CD4-positive, CD25-positive, alpha-beta regulatory T cell (primary cell): ENCODE measurements around the gene EEIG1. TPM values are rescaled to one million over a fixed set of nuclear protein-coding genes. Genes with fewer than 3 reads are reported as not detected.

ENCODE experiments used
- ATAC-seq, 2 donors: fragments of 150-1000 bp; cut with Tn5 transposase; one replicate each; pipeline ENCODE4 v1.10.0; 2021; ENCODE audit warnings: low read depth in 2 of 2, moderate number of reproducible peaks in 2 of 2, moderate library complexity in 1 of 2
- DNase-seq, 3 donors: peaks; one replicate each; pipeline versions ENCODE4 v3.0.0 to v3.0.0-alpha.2; 2012 to 2022; ENCODE audit warnings: mixed read lengths in 1 of 3
- H3K27ac ChIP-seq: one replicate; pipeline ENCODE4 v1.7.0; 2013; ENCODE audit warnings: mild to moderate bottlenecking, low read length; ENCODE audit not compliant: insufficient read depth, poor library complexity, severe bottlenecking
- H3K27me3 ChIP-seq: one replicate; pipeline ENCODE4 v1.7.0; 2013; ENCODE audit warnings: low read length; ENCODE audit not compliant: control insufficient read depth, insufficient read depth
- H3K36me3 ChIP-seq: one replicate; pipeline ENCODE4 v1.7.0; 2013; ENCODE audit warnings: mild to moderate bottlenecking, low read length, moderate library complexity; ENCODE audit not compliant: control insufficient read depth, insufficient read depth
- H3K4me1 ChIP-seq: 2 replicates; pipeline ENCODE4 v1.7.0; 2013; ENCODE audit warnings: mild to moderate bottlenecking, low read length; ENCODE audit not compliant: insufficient read depth, control insufficient read depth, poor library complexity, severe bottlenecking
- H3K4me3 ChIP-seq: one replicate; pipeline ENCODE4 v1.7.0; 2013; ENCODE audit warnings: low read depth, mild to moderate bottlenecking, low read length, moderate library complexity
- H3K9me3 ChIP-seq, 2 experiments: 1 replicate in 1 of 2; 2 replicates in 1 of 2; pipeline ENCODE4 v1.7.0; 2013; ENCODE audit warnings: low read length in 2 of 2, mild to moderate bottlenecking in 1 of 2, moderate library complexity in 1 of 2; ENCODE audit not compliant: control insufficient read depth in 2 of 2
- H3K27ac Mint-ChIP-seq, 3 donors: one replicate each; pipeline ENCODE4 v1.8.0; 2020 to 2022; ENCODE audit warnings: mild to moderate bottlenecking in 3 of 3, mixed read lengths in 3 of 3, moderate library complexity in 2 of 3
- H3K27me3 Mint-ChIP-seq: one replicate; pipeline ENCODE4 v1.8.0; 2022; ENCODE audit warnings: mild to moderate bottlenecking, mixed read lengths
- H3K36me3 Mint-ChIP-seq: one replicate; pipeline ENCODE4 v1.8.0; 2020; ENCODE audit warnings: mixed read lengths
- H3K4me1 Mint-ChIP-seq, 4 donors: one replicate each; pipeline ENCODE4 v1.8.0; 2020 to 2022; ENCODE audit warnings: mixed read lengths in 4 of 4, mild to moderate bottlenecking in 1 of 4
- H3K4me3 Mint-ChIP-seq, 4 donors: one replicate each; pipeline ENCODE4 v1.8.0; 2020 to 2022; ENCODE audit warnings: mild to moderate bottlenecking in 4 of 4, mixed read lengths in 4 of 4, moderate library complexity in 3 of 4
- H3K9me3 Mint-ChIP-seq, 7 donors: one replicate each; pipeline ENCODE4 v1.8.0; 2020 to 2022; ENCODE audit warnings: mixed read lengths in 7 of 7, mild to moderate bottlenecking in 3 of 7, moderate library complexity in 2 of 7
- polyA plus RNA-seq, 4 donors: library from polyadenylated mRNA; unstranded; fragments of 300-500 nt; fragmentation: Illumina TruSeq; gene quantifications; one replicate each; pipeline ENCODE4 v1.2.3, GENCODE V29; 2021
- total RNA-seq: library from RNA; stranded (reverse); gene quantifications from one replicate; pipeline ENCODE4 v1.2.3, GENCODE V29; 2022

Gene EEIG1
- total and polyA plus RNA-seq, 5 donors from 2014 or later = 140 to 402 (median 177) TPM

GRCh38 chr9:127985011-127985410 is 4.2 kb upstream of the EEIG1 start:
- DNase-seq = no peak
- H3K27ac ChIP-seq = no peak overlapping the region
- Mint-ChIP-seq H3K36me3 (no peaks in the 10 kb centered on the region), H3K4me3 (peak overlapping the region in 1 of 4 donors; percentile 24), H3K27ac (peak overlapping the region in 2 of 3 donors; percentile 88 to 93), H3K4me1 (peaks cover 5 to 50% (median 24%) of the 10 kb centered on the region in 4 donors), H3K27me3 (no peaks in the 10 kb centered on the region), H3K9me3 (no peaks in the 10 kb centered on the region)
- ATAC-seq = no peak
- peaks cover 26% of the 10 kb centered on the region for H3K4me1 ChIP-seq
- no peaks in the 10 kb centered on the region for H3K9me3 ChIP-seq
- H3K27me3 ChIP-seq = no peaks in the 10 kb centered on the region
- H3K4me3 ChIP-seq = no peak overlapping the region
- H3K36me3 ChIP-seq = no peaks in the 10 kb centered on the region

DNA sequence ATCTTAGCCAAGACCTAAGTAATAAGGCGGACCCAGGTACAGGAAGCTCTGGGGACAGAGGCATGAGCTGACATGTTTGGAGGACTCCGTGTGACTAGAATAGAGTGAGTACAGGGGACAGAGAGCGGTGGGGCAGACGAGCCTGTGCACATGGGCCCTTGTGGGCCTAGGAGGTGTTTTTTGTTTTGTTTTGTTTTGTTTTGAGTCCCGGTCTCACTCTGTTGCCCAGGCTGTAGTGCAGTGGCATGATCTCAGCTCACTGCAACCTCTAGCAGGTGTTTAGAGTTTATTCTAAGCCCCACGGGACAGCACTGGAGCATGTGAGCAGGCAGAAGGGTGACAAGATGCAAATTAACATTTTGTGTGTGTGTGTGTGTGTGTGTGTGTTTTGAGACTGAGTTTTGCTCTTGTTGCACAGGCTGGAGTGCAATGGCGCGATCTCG is 3.1 kb upstream of the EEIG1 start:
- peak overlapping the region; percentile 77 to 88 (median 82) for H3K27ac Mint-ChIP-seq
- H3K27me3 ChIP-seq = no peaks in the 10 kb centered on the region
- H3K4me3 ChIP-seq = no peak overlapping the region
- DNase-seq (peak in 1 of 3 donors; percentile 43), ATAC-seq (no peak)
- no peaks in the 10 kb centered on the region for H3K36me3 ChIP-seq
- no peaks in the 10 kb centered on the region for H3K27me3 Mint-ChIP-seq
- H3K9me3 ChIP-seq = no peaks in the 10 kb centered on the region
- peaks cover 9% of the 10 kb centered on the region for H3K36me3 Mint-ChIP-seq
- peaks cover 26% of the 10 kb centered on the region for H3K4me1 ChIP-seq
- H3K4me1 Mint-ChIP-seq = peaks cover 5 to 44% (median 24%) of the 10 kb centered on the region in 4 donors
- H3K27ac ChIP-seq = no peak overlapping the region
- H3K4me3 Mint-ChIP-seq = peak overlapping the region; percentile 29 to 74 (median 62)
- H3K9me3 Mint-ChIP-seq = no peaks in the 10 kb centered on the region

GRCh38 chr9:127982912-127983311 is 2.1 kb upstream of the EEIG1 start:
- Mint-ChIP-seq H3K4me1 (peaks cover 5 to 44% (median 24%) of the 10 kb centered on the region in 4 donors), H3K27me3 (no peaks in the 10 kb centered on the region), H3K9me3 (no peaks in the 10 kb centered on the region), H3K4me3 (peak overlapping the region; percentile 13 to 68 (median 62)), H3K36me3 (peaks cover 10% of the 10 kb centered on the region), H3K27ac (peak overlapping the region; percentile 20 to 89 (median 88))
- Histone ChIP-seq H3K27me3 (no peaks in the 10 kb centered on the region), H3K4me1 (peaks cover 30% of the 10 kb centered on the region), H3K4me3 (no peak overlapping the region), H3K9me3 (no peaks in the 10 kb centered on the region), H3K27ac (peak overlapping the region; percentile 34), H3K36me3 (no peaks in the 10 kb centered on the region)
- ATAC-seq = no peak
- no peak for DNase-seq

GRCh38 chr9:127981559-127982121 is 851 bp upstream of the EEIG1 start:
- Histone ChIP-seq H3K9me3 (no peaks in the 10 kb centered on the region), H3K36me3 (no peaks in the 10 kb centered on the region), H3K4me1 (peaks cover 43% of the 10 kb centered on the region), H3K27ac (peak overlapping the region; percentile 78), H3K4me3 (peak overlapping the region; percentile 63), H3K27me3 (no peaks in the 10 kb centered on the region)
- Mint-ChIP-seq H3K9me3 (no peaks in the 10 kb centered on the region), H3K36me3 (peaks cover 11% of the 10 kb centered on the region), H3K4me3 (peak overlapping the region; percentile 94 to 98 (median 94)), H3K27me3 (no peaks in the 10 kb centered on the region), H3K27ac (peak overlapping the region; percentile 88 to 97 (median 96)), H3K4me1 (peaks cover 5 to 42% (median 26%) of the 10 kb centered on the region in 4 donors)
- DNase-seq = peak in 1 of 3 donors; percentile 61
- ATAC-seq = no peak

DNA sequence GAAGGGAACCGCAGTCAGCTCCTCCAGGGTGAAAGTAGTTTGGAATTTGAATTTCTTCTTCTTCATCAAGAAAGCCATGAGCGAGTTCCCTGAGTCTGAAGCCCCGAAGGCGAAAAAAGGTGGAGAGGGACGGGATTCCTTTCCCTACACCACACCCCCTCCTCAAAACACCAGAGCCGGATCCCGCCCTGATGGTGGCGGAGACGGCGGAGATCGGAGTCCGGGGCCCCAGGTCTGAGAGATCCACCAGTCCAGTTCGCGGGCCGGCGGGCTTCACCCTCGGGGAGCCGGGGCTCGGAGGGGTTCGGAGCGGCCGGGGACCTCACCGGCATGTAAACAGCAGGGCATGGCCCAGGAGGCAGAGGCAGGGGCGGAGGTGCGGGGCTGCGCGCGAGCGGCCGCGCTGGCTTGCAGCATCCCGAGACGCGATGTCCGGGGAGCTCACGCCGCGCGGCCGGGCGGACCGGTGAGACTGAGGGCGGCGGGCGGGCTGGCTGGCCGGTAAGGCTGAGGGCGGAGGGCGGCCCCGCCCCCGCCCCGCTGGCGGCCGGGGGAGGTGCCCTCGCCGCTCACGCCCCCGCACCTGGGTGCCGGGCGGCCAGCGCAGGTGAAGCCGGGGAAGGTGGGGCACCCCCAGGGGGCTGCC is 606 bp downstream of the EEIG1 start:
- H3K4me3 ChIP-seq = peak overlapping the region; percentile 97
- peaks cover 57% of the 10 kb centered on the region for H3K4me1 ChIP-seq
- Mint-ChIP-seq H3K27ac (peak overlapping the region; percentile 88 to 92 (median 89)), H3K9me3 (no peaks in the 10 kb centered on the region), H3K36me3 (peaks cover 24% of the 10 kb centered on the region), H3K4me3 (peak overlapping the region; percentile 88 to 97 (median 95)), H3K27me3 (peaks cover 5% of the 10 kb centered on the region), H3K4me1 (peaks cover 12 to 54% (median 39%) of the 10 kb centered on the region in 4 donors)
- DNase-seq (peak; percentile 53 to 61 (median 54)), ATAC-seq (peak; percentile 8 to 19)
- no peaks in the 10 kb centered on the region for H3K27me3 ChIP-seq
- peaks cover 11% of the 10 kb centered on the region for H3K36me3 ChIP-seq
- H3K27ac ChIP-seq = peak overlapping the region; percentile 61
- H3K9me3 ChIP-seq = no peaks in the 10 kb centered on the region

- H3K4me1 Mint-ChIP-seq = peaks cover 12 to 53% (median 39%) of the 10 kb centered on the region in 4 donors
- H3K27ac Mint-ChIP-seq = peak overlapping the region; percentile 89 to 92 (median 91)
- peak overlapping the region; percentile 88 to 97 (median 95) for H3K4me3 Mint-ChIP-seq
- H3K9me3 Mint-ChIP-seq = no peaks in the 10 kb centered on the region
- no peaks in the 10 kb centered on the region for H3K27me3 ChIP-seq
- H3K36me3 Mint-ChIP-seq = peaks cover 27% of the 10 kb centered on the region
- H3K36me3 ChIP-seq = peaks cover 12% of the 10 kb centered on the region
- peaks cover 5% of the 10 kb centered on the region for H3K27me3 Mint-ChIP-seq
- peak overlapping the region; percentile 97 for H3K4me3 ChIP-seq
- H3K27ac ChIP-seq = peak overlapping the region; percentile 61
- H3K9me3 ChIP-seq = no peaks in the 10 kb centered on the region
- no peak for DNase-seq
- peaks cover 64% of the 10 kb centered on the region for H3K4me1 ChIP-seq
- no peak for ATAC-seq
Measured at GRCh38 chr9:127979333-127980059, 1.3 kb downstream of the EEIG1 start.

- Mint-ChIP-seq H3K27me3 (peaks cover 5% of the 10 kb centered on the region), H3K27ac (peak overlapping the region; percentile 89 to 92 (median 91)), H3K9me3 (no peaks in the 10 kb centered on the region), H3K4me3 (peak overlapping the region; percentile 88 to 97 (median 95)), H3K4me1 (peaks cover 12 to 56% (median 43%) of the 10 kb centered on the region in 4 donors), H3K36me3 (peaks cover 32% of the 10 kb centered on the region)
- ATAC-seq (no peak), DNase-seq (no peak)
- H3K4me3 ChIP-seq = peak overlapping the region; percentile 97
- H3K9me3 ChIP-seq = no peaks in the 10 kb centered on the region
- H3K27ac ChIP-seq = peak overlapping the region; percentile 91
- H3K27me3 ChIP-seq = no peaks in the 10 kb centered on the region
- peaks cover 12% of the 10 kb centered on the region for H3K36me3 ChIP-seq
- H3K4me1 ChIP-seq = peaks cover 69% of the 10 kb centered on the region
Measured at GRCh38 chr9:127979015-127979332, 1.8 kb downstream of the EEIG1 start.
